DMS 273 (cell line): ENCODE data around the gene TAS2R50.

Experiments
- DNase-seq: peaks from one replicate; lab custom pipeline; 2025; ENCODE audit not compliant: unreplicated experiment; lab: John Stamatoyannopoulos, UW

The TAS2R50 gene

DNA sequence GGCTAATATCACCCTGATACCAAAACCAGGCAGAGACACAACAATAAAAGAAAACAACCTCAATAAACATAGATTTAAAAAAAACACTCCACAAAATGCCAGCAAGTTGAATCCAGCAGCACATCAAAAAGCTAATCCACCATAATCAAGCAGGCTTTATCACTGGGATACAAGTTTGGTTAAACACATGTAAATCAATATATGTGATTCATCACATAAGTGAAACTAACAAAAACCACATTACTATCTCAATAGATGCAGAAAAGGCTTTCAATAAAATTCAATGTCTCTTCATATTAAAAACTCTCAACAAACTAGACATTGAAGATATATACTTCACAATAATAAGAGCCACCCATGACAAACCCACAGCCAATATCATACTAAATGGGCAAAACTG lies 30.6 kb downstream of the TAS2R50 start:
- no peak for DNase-seq

DNA sequence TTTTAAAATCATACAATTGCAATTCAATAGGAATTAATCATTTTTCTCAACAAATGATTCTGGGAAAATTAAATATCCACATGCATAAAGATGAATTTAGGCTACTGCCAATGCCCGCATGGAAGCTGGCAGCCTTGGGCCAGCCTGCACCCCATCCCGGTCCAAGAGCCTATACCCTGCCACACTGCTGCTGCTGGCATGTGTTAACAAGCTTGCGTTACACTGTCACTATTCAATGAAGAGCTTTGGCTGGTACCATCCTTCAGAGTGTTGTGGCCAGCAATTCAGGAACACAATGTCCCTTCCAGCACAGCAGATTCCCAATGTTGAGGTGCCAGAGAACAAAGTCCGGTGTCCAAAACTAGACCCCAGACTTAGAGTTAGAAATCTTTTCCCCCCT lies 34.1 kb downstream of the TAS2R50 start:
- no peak for DNase-seq

DNA sequence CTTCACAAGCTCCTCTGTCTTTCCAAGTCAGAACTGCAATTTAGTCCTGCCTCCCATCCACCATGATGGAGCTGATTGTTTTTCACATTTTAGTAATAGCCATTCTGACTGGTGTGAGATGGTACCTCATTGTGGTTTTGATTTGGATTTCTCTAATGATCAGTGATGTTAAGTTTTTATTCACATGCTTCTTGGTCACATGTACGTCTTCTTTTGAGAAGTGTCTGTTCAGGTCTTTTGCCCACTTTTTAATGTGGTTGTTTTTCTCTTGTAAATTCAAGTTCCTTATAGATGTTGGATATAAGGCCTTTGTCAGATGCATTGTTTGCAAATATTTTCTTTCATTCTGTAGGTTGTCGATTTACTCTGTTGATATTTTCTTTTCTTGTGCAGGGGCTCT lies 43.5 kb downstream of the TAS2R50 start:
- no peak for DNase-seq

DNA sequence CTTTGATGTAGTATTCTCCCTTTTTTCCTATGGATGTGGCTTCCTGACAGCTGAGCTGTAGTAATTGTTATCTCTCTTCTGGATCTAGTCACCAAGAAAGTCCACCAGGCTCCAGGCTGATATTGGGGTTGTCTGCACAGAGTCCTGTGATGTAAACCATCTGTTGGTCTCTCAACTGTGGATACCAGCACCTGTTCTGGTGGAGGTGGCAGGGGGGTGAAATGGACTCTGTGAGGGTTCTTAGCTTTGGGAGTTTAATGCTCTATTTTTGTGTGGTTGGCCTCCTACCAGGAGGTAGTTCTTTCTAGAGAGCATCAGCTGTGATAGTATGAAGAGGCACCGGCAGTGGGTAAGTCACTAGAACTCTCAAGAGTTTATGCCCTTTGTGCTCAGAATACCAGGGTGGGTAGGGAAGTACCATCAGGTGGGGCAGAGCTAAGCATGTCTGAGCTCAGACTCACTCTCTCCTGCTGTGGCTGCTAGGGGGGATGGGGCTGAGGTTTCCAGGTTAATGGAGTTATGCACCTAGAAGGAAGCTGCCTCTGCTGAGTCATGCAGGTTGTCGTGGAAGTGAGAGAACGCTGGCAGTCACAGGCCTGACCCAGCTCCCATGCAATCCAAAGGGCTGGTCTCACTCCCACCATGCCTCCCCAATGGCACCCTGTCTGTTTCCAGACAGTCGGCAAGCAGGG lies 44.6 kb downstream of the TAS2R50 start:
- peak; percentile 20 for DNase-seq

DNA sequence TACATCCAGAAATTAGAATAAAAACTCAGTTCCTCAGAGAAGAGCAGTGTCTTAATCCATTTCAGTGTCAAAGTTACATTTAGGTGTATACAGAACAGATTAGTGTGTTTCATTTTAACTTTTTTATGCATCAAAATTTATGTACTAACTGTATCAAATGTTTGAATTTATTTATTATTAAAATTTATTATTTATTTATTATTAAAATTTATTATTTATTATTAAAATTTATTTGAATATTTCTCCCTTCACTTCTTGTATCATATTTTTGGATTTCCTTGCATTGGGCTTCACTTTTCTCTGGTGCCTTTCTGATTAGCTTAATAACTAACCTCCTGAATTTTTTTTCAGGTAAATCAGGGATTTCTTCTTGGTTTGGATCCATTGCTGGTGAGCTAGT lies 45.3 kb downstream of the TAS2R50 start:
- DNase-seq, result no peak

DNA sequence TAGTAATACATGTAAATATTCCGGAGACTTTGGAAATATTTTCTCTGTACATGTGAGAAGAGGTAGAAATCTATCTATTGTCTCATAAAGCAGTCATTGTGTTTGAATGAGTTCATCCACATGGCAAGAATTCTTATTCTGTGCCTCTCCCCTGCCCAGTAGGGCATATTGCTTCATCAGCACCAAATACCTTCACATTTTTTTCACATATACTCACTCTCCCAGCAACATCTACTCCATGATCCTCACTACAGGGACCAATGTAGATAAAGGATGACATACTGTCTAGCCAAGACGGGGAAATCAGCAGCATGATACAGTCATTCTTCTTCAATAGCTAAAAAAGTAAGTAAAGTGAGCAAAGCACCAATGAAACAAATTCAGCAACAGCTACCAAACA lies 46.3 kb downstream of the TAS2R50 start:
- no peak for DNase-seq

DNA sequence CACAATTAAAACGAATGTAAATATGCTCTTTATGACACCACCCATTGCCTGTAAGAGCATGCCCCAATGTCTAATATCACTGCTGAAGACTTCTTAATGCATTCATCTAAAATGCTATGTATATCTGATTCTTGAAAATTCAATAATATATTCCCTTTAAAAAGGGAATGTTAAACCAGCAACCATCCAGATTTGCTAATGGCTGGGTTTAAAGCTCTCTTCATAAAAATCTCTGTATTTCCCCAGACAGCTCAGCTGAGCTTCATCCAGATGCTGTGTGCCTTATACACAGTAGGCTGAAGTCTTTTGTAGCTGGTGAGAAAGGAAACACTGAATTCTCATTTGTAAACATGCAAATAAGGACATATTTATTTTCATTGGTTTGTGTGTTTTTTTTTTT lies 47.5 kb downstream of the TAS2R50 start, which contains the start of gene TAS2R14:
Gene TAS2R14 (minus strand): TSS at position 101 of the 400 bp plus-strand sequence. CDS start 56 bp downstream, at position 45.
- DNase-seq, result no peak

DNA sequence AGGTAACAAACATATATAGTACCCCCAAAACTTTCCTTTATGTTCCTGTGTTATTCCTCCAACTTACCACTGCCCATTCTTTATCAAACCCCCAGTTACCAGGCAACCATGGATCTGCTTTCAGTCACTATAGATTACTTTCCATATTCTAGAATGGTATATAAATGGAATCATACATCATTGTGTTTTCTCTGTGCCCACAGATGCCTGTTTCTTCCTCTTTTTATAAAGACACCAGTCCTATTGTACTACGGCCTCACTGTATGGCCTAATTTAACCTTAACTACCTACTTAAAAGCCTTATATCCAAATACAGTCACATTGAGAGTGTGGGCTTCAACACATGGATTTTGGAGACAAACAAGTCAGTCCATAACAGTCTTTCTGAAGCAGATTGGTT lies 50.2 kb downstream of the TAS2R50 start:
- no peak for DNase-seq
